ENCODE results near the gene NUDT5.

Gene NUDT5

DNA sequence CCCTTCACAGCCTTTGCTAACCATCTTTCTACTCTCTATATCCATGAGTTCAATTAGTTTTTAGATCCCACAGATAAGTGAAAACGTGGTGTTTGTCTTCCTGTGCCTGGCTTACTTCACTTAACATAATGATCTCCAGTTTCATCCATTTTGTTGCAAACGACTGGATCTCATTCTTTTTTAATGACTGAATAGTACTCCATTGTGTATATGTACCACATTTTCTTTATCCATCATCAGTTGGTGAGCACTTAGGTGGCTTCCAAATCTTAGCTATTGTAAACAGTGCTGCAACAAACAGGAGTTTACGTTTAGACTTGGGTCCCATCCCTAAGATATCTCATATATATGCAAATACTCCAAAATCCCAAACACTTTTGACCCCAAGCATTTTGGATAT lies 9.4 kb upstream of the NUDT5 start:
- H2BK15ac ChIP-seq (ENCODE audit: low read length), result no peak overlapping the region
- H3K14ac ChIP-seq (ENCODE audit: low read length), result no peak overlapping the region
- no peak overlapping the region for H3K23ac ChIP-seq (ENCODE audit: low read depth, low read length, poor library complexity)
- H4K8ac ChIP-seq (ENCODE audit: low read depth, low read length), result no peak overlapping the region
- H3K4me2 ChIP-seq (ENCODE audit: insufficient read depth, low read length, poor library complexity, severe bottlenecking), result no peak overlapping the region
- peaks cover 24 to 96% of the 10 kb centered on the region in 2 donors for H3K36me3 ChIP-seq (replicated peaks in 1 of 2; ENCODE audit: control insufficient read depth in 2 of 2, insufficient read depth in 2 of 2, low read length in 2 of 2)
- no peaks in the 10 kb centered on the region for H3K4me1 ChIP-seq (ENCODE audit: control insufficient read depth in 2 of 2, insufficient read depth in 1 of 2, low read depth in 1 of 2, low read length in 2 of 2)
- no peak overlapping the region for H2BK5ac ChIP-seq (ENCODE audit: low read length)
- no peaks in the 10 kb centered on the region for H3K27me3 ChIP-seq (ENCODE audit: control insufficient read depth in 3 of 3, insufficient read depth in 3 of 3, low read depth in 1 of 3, low read length in 3 of 3)
- no peak overlapping the region for H2BK120ac ChIP-seq (ENCODE audit: low read depth, low read length)
- no peak for DNase-seq (ENCODE audit: low spot score)
- H3K27ac ChIP-seq (replicated peaks; ENCODE audit: low read length), result no peak overlapping the region
- peaks cover 10% of the 10 kb centered on the region for H3K79me1 ChIP-seq (ENCODE audit: low read depth, low read length)
- no CpG with 5 or more reads among the region's 3 CpGs for WGBS, 2 donors (ENCODE audit: extremely low coverage in 2 of 2, insufficient read length in 2 of 2, insufficient replicate concordance in 1 of 2)
- no peak overlapping the region for H2BK12ac ChIP-seq (ENCODE audit: low read length)
- no peak overlapping the region for H3K18ac ChIP-seq (ENCODE audit: low read length)
- no peak overlapping the region for H2AFZ ChIP-seq (ENCODE audit: low read length)
- no peak overlapping the region for H3K4me3 ChIP-seq (ENCODE audit: low read length in 2 of 2)
- H3K9ac ChIP-seq (ENCODE audit: low read depth, low read length, poor library complexity), result no peak overlapping the region
- H4K91ac ChIP-seq (ENCODE audit: low read depth, low read length, poor library complexity), result no peak overlapping the region
- H3K9me3 ChIP-seq (replicated peaks in 1 of 2; ENCODE audit: control insufficient read depth in 2 of 2, insufficient read depth in 1 of 2, low read depth in 1 of 2, low read length in 2 of 2), result peaks cover 0 to 1% of the 10 kb centered on the region in 2 donors
- no peak overlapping the region for H3K4ac ChIP-seq (ENCODE audit: low read length)
- no peak overlapping the region for H2AK5ac ChIP-seq (ENCODE audit: low read depth, low read length)

DNA sequence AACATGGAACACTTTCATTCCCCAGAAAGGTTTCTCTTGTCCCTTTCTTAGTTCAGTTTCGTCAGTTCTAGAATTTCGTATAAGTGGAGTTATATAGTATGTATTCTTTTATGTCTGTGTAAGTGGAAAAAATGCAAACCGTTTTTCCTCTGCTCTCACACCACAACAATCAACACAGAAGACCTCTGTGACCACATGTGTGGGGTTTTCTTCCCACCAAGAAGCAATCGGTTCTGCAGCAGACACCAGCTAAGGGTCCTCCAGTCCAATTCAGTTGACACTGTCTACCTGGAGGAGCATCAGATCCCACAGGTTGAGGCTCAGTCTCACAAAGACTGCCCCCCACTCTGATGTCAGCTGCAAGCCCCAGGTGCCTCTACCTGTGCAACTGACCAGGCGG lies 6.5 kb upstream of the NUDT5 start:
- no peaks in the 10 kb centered on the region for H3K9me3 ChIP-seq (replicated peaks in 1 of 2; ENCODE audit: control insufficient read depth in 2 of 2, insufficient read depth in 1 of 2, low read depth in 1 of 2, low read length in 2 of 2)
- H4K8ac ChIP-seq (ENCODE audit: low read depth, low read length), result no peak overlapping the region
- DNase-seq (ENCODE audit: low spot score), result no peak
- no CpG with 5 or more reads among the region's 5 CpGs for WGBS, 2 donors (ENCODE audit: extremely low coverage in 2 of 2, insufficient read length in 2 of 2, insufficient replicate concordance in 1 of 2)
- no peak overlapping the region for H2BK12ac ChIP-seq (ENCODE audit: low read length)
- no peak overlapping the region for H4K91ac ChIP-seq (ENCODE audit: low read depth, low read length, poor library complexity)
- H3K14ac ChIP-seq (ENCODE audit: low read length), result no peak overlapping the region
- no peak overlapping the region for H2BK120ac ChIP-seq (ENCODE audit: low read depth, low read length)
- peaks cover 7% of the 10 kb centered on the region for H3K79me1 ChIP-seq (ENCODE audit: low read depth, low read length)
- H3K27me3 ChIP-seq (ENCODE audit: control insufficient read depth in 3 of 3, insufficient read depth in 3 of 3, low read depth in 1 of 3, low read length in 3 of 3), result no peaks in the 10 kb centered on the region
- H2AK5ac ChIP-seq (ENCODE audit: low read depth, low read length), result no peak overlapping the region
- no peak overlapping the region for H2BK15ac ChIP-seq (ENCODE audit: low read length)
- H3K4ac ChIP-seq (ENCODE audit: low read length), result no peak overlapping the region
- no peak overlapping the region for H3K23ac ChIP-seq (ENCODE audit: low read depth, low read length, poor library complexity)
- no peak overlapping the region for H3K9ac ChIP-seq (ENCODE audit: low read depth, low read length, poor library complexity)
- no peak overlapping the region for H3K18ac ChIP-seq (ENCODE audit: low read length)
- H3K4me1 ChIP-seq (ENCODE audit: control insufficient read depth in 2 of 2, insufficient read depth in 1 of 2, low read depth in 1 of 2, low read length in 2 of 2), result no peaks in the 10 kb centered on the region
- no peak overlapping the region for H3K27ac ChIP-seq (replicated peaks; ENCODE audit: low read length)
- H2BK5ac ChIP-seq (ENCODE audit: low read length), result no peak overlapping the region
- H3K36me3 ChIP-seq (replicated peaks in 1 of 2; ENCODE audit: control insufficient read depth in 2 of 2, insufficient read depth in 2 of 2, low read length in 2 of 2), result peaks cover 18 to 85% of the 10 kb centered on the region in 2 donors
- no peak overlapping the region for H3K4me3 ChIP-seq (ENCODE audit: low read length in 2 of 2)
- H3K4me2 ChIP-seq (ENCODE audit: insufficient read depth, low read length, poor library complexity, severe bottlenecking), result no peak overlapping the region
- no peak overlapping the region for H2AFZ ChIP-seq (ENCODE audit: low read length)

DNA sequence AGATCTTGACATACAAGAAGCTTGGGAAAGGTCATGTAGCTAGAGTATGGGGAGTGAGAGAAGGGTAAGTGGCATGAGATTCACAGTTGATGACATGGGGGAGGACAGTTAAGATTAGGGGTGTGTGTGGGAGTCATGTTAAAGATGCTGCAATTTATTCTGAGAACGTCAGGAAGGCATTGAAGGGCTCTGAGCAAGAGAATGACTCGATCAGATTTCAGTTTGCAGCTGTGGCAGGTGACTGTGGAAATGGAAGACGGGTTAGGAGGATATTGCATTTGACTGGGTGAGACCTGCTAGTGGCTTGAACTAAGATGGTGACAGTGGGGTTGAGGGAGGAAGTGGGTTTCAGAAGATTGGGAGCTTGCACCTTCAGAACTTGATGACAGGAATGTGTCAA lies 5.9 kb upstream of the NUDT5 start:
- Histone ChIP-seq H3K9me3 (replicated peaks in 1 of 2; ENCODE audit: control insufficient read depth in 2 of 2, insufficient read depth in 1 of 2, low read depth in 1 of 2, low read length in 2 of 2) (no peaks in the 10 kb centered on the region), H3K36me3 (replicated peaks in 1 of 2; ENCODE audit: control insufficient read depth in 2 of 2, insufficient read depth in 2 of 2, low read length in 2 of 2) (peaks cover 18 to 80% of the 10 kb centered on the region in 2 donors), H2BK120ac (ENCODE audit: low read depth, low read length) (no peak overlapping the region), H2AFZ (ENCODE audit: low read length) (no peak overlapping the region), H2BK12ac (ENCODE audit: low read length) (no peak overlapping the region), H3K14ac (ENCODE audit: low read length) (no peak overlapping the region), H4K8ac (ENCODE audit: low read depth, low read length) (no peak overlapping the region), H3K23ac (ENCODE audit: low read depth, low read length, poor library complexity) (no peak overlapping the region), H3K27me3 (ENCODE audit: control insufficient read depth in 3 of 3, insufficient read depth in 3 of 3, low read depth in 1 of 3, low read length in 3 of 3) (no peaks in the 10 kb centered on the region), H3K4me1 (ENCODE audit: control insufficient read depth in 2 of 2, insufficient read depth in 1 of 2, low read depth in 1 of 2, low read length in 2 of 2) (no peaks in the 10 kb centered on the region), H3K4ac (ENCODE audit: low read length) (no peak overlapping the region), H3K9ac (ENCODE audit: low read depth, low read length, poor library complexity) (no peak overlapping the region), H4K91ac (ENCODE audit: low read depth, low read length, poor library complexity) (no peak overlapping the region), H3K18ac (ENCODE audit: low read length) (no peak overlapping the region), H3K79me1 (ENCODE audit: low read depth, low read length) (peaks cover 7% of the 10 kb centered on the region), H2BK15ac (ENCODE audit: low read length) (no peak overlapping the region), H3K4me3 (ENCODE audit: low read length in 2 of 2) (no peak overlapping the region), H3K27ac (replicated peaks; ENCODE audit: low read length) (no peak overlapping the region), H3K4me2 (ENCODE audit: insufficient read depth, low read length, poor library complexity, severe bottlenecking) (no peak overlapping the region), H2AK5ac (ENCODE audit: low read depth, low read length) (no peak overlapping the region), H2BK5ac (ENCODE audit: low read length) (no peak overlapping the region)
- DNase-seq (ENCODE audit: low spot score), result no peak
- WGBS, 2 donors (ENCODE audit: extremely low coverage in 2 of 2, insufficient read length in 2 of 2, insufficient replicate concordance in 1 of 2), result no CpG with 5 or more reads among the region's 3 CpGs

DNA sequence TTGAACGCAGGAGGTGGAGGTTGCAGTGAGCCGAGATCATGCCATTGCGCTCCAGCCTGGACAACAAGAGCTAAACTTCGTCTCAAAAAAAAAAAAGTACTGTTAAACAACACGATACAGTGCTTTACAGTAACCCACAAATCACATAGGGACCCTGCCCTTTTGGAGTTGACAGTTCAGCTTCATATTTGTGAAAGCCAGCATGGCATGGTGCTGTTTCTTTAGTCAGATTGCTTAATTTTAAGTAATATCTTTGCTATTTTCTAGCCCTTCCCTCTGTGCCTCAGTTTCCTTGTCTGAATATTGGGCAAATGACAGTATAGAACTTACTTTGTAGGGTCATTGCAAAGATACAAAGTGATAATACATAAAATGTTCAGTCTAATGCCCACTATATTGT lies 5.2 kb upstream of the NUDT5 start:
- H3K4me2 ChIP-seq (ENCODE audit: insufficient read depth, low read length, poor library complexity, severe bottlenecking), result no peak overlapping the region
- no peak overlapping the region for H2BK15ac ChIP-seq (ENCODE audit: low read length)
- no peaks in the 10 kb centered on the region for H3K4me1 ChIP-seq (ENCODE audit: control insufficient read depth in 2 of 2, insufficient read depth in 1 of 2, low read depth in 1 of 2, low read length in 2 of 2)
- WGBS, 2 donors (ENCODE audit: extremely low coverage in 2 of 2, insufficient read length in 2 of 2, insufficient replicate concordance in 1 of 2), result no CpG with 5 or more reads among the region's 5 CpGs
- no peaks in the 10 kb centered on the region for H3K27me3 ChIP-seq (ENCODE audit: control insufficient read depth in 3 of 3, insufficient read depth in 3 of 3, low read depth in 1 of 3, low read length in 3 of 3)
- no peak overlapping the region for H2AK5ac ChIP-seq (ENCODE audit: low read depth, low read length)
- peaks cover 10% of the 10 kb centered on the region for H3K79me1 ChIP-seq (ENCODE audit: low read depth, low read length)
- H3K4me3 ChIP-seq (ENCODE audit: low read length in 2 of 2), result no peak overlapping the region
- no peak overlapping the region for H4K91ac ChIP-seq (ENCODE audit: low read depth, low read length, poor library complexity)
- DNase-seq (ENCODE audit: low spot score), result no peak
- no peak overlapping the region for H2AFZ ChIP-seq (ENCODE audit: low read length)
- no peaks in the 10 kb centered on the region for H3K9me3 ChIP-seq (replicated peaks in 1 of 2; ENCODE audit: control insufficient read depth in 2 of 2, insufficient read depth in 1 of 2, low read depth in 1 of 2, low read length in 2 of 2)
- H3K4ac ChIP-seq (ENCODE audit: low read length), result no peak overlapping the region
- no peak overlapping the region for H3K23ac ChIP-seq (ENCODE audit: low read depth, low read length, poor library complexity)
- H3K14ac ChIP-seq (ENCODE audit: low read length), result no peak overlapping the region
- no peak overlapping the region for H3K18ac ChIP-seq (ENCODE audit: low read length)
- H2BK5ac ChIP-seq (ENCODE audit: low read length), result no peak overlapping the region
- H3K27ac ChIP-seq (replicated peaks; ENCODE audit: low read length), result no peak overlapping the region
- no peak overlapping the region for H4K8ac ChIP-seq (ENCODE audit: low read depth, low read length)
- H2BK120ac ChIP-seq (ENCODE audit: low read depth, low read length), result no peak overlapping the region
- H3K36me3 ChIP-seq (replicated peaks in 1 of 2; ENCODE audit: control insufficient read depth in 2 of 2, insufficient read depth in 2 of 2, low read length in 2 of 2), result peaks cover 18 to 74% of the 10 kb centered on the region in 2 donors
- no peak overlapping the region for H3K9ac ChIP-seq (ENCODE audit: low read depth, low read length, poor library complexity)
- H2BK12ac ChIP-seq (ENCODE audit: low read length), result no peak overlapping the region
